NB4 (cell line): ENCODE measurements around the gene POFUT2.

Experiments
- CTCF ChIP-seq: IDR thresholded peaks from one replicate; pipeline ENCODE4 v1.5.1; 2012; ENCODE audit warnings: low read depth, low read length
- MAX ChIP-seq: IDR thresholded peaks from 2 replicates; pipeline ENCODE4 v1.6.1; 2011; ENCODE audit warnings: low read depth, low read length
- MYC ChIP-seq: IDR thresholded peaks from 2 replicates; pipeline ENCODE4 v1.6.1; 2011; ENCODE audit warnings: low read depth, low read length
- POLR2A ChIP-seq: IDR thresholded peaks from 2 replicates; pipeline ENCODE4 v1.6.1; 2011; ENCODE audit warnings: mild to moderate bottlenecking; ENCODE audit not compliant: insufficient read length; ENCODE audit errors: extremely low read depth

GRCh38 chr21:45263534-45263933 is 24.2 kb downstream of the POFUT2 start:
- TF ChIP-seq MAX (no peak), POLR2A (no peak), CTCF (no peak), MYC (no peak)
